Ishikawa (cell line): ENCODE data around the gene GLYATL3.

Source experiments
- CEBPB ChIP-seq: IDR thresholded peaks from 2 replicates; pipeline ENCODE4 v1.6.1; 2012
- CREB1 ChIP-seq: IDR thresholded peaks from 2 replicates; pipeline ENCODE4 v1.6.1; 2012; ENCODE audit warnings: low read depth
- EGR1 ChIP-seq: IDR thresholded peaks from 2 replicates; pipeline ENCODE4 v1.6.1; 2012
- EP300 ChIP-seq: IDR thresholded peaks from 2 replicates; pipeline ENCODE4 v1.6.1; 2012; ENCODE audit warnings: borderline replicate concordance
- FOXM1 ChIP-seq: IDR thresholded peaks from 2 replicates; pipeline ENCODE4 v1.6.1; 2012; ENCODE audit warnings: low read depth, borderline replicate concordance
- NFIC ChIP-seq: IDR thresholded peaks from 2 replicates; pipeline ENCODE4 v1.6.1; 2012
- RAD21 ChIP-seq: IDR thresholded peaks from 2 replicates; pipeline ENCODE4 v1.6.1; 2012; ENCODE audit warnings: low read depth
- REST ChIP-seq: IDR thresholded peaks from 2 replicates; pipeline ENCODE4 v1.6.1; 2012; ENCODE audit warnings: low read depth, mild to moderate bottlenecking
- TAF1 ChIP-seq: IDR thresholded peaks from 2 replicates; pipeline ENCODE4 v1.6.1; 2012; ENCODE audit warnings: low read depth, mild to moderate bottlenecking
- TCF12 ChIP-seq: IDR thresholded peaks from 2 replicates; pipeline ENCODE4 v1.6.1; 2012; ENCODE audit warnings: low read depth
- TEAD4 ChIP-seq: IDR thresholded peaks from 2 replicates; pipeline ENCODE4 v1.6.1; 2012
- YY1 ChIP-seq: IDR thresholded peaks from 2 replicates; pipeline ENCODE4 v1.6.1; 2012; ENCODE audit warnings: low read depth
- ZBTB7A ChIP-seq: IDR thresholded peaks from 2 replicates; pipeline ENCODE4 v1.6.1; 2012; ENCODE audit warnings: low read depth
- TF ChIP-seq, protein P1 (sequence below): IDR thresholded peaks from 2 replicates; pipeline ENCODE4 v1.6.1; 2012
- TF ChIP-seq, protein P2 (sequence below): IDR thresholded peaks from 2 replicates; pipeline ENCODE4 v1.6.1; 2012

GLYATL3 gene

DNA sequence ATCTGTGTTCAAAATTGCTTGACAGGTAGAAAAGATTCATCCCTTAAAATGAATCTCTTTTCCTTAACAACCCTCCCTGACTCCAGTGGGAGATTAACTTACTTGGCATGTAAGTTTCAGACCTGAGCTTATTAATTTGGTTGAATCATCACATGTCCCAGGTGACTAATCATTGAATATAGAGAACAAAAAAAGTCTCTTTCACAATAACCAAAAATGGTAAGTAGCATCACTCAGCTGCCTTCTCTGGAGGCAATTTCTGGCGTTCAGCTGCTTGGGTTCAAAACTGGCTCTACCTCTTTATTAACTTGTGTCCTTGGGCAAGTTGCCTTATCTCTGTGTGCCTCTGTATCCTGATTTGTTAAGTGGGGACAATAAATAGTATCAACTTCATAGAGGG is 53.7 kb downstream of the GLYATL3 start:
- TF ChIP-seq TEAD4 (no peak), CEBPB (no peak), RAD21 (no peak), EP300 (no peak), ZBTB7A (no peak), TCF12 (no peak), YY1 (no peak), CREB1 (no peak), EGR1 (no peak), REST (no peak), NFIC (no peak), TAF1 (no peak), FOXM1 (no peak)
- TF ChIP-seq, protein P1, sequence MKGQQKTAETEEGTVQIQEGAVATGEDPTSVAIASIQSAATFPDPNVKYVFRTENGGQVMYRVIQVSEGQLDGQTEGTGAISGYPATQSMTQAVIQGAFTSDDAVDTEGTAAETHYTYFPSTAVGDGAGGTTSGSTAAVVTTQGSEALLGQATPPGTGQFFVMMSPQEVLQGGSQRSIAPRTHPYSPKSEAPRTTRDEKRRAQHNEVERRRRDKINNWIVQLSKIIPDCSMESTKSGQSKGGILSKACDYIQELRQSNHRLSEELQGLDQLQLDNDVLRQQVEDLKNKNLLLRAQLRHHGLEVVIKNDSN: no peak
- TF ChIP-seq, protein P2, sequence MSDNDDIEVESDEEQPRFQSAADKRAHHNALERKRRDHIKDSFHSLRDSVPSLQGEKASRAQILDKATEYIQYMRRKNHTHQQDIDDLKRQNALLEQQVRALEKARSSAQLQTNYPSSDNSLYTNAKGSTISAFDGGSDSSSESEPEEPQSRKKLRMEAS: no peak

DNA sequence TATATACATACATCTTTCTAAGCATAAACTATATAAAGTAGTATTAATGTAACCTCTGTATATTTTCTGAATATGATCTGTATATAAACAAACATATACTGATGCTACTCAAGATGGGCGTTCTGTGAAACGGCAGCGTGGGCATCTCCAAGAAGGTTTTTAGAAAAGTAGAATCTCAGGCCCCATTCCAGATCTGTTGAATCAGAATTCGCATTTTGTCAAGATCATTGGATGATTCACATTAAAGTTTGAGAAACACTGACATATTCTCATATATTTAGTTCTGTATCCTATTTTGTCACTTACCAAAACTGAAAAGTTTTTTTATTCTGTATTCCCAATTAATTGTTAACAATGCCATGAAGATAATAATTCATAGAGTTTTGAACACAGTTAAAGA is 56.2 kb downstream of the GLYATL3 start:
- TF ChIP-seq, protein P2: no peak
- no peak for TF ChIP-seq EGR1
- TF ChIP-seq CEBPB: no peak
- no peak for TF ChIP-seq FOXM1
- TF ChIP-seq TAF1: no peak
- TF ChIP-seq RAD21: no peak
- TF ChIP-seq REST: no peak
- no peak for TF ChIP-seq TCF12
- no peak for TF ChIP-seq YY1

DNA sequence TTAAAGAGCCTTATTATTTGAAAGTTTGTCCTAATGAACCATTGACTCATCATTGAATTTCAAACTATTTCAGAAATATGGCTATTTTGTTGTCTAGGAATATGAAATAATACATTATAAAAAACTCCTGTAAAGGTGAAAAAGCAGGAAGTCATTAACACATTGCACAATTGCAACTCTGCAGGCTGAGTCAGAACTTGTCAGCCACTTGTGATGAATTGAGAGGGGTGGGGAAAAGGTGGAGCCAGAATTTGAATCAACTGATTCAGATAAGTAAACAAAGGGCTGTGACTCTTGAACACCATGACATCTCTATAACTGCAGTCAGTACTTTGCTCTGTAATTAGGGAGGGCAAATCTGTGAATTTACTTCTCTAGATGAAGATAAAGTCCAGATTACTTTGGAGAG is 56.7 kb downstream of the GLYATL3 start:
- TF ChIP-seq YY1: no peak
- peak; percentile 99 for TF ChIP-seq CEBPB
- peak; percentile 56; the same call in 1 of the 2 replicates for TF ChIP-seq EP300
- TF ChIP-seq, protein P2: peak; percentile 19; the same call in 1 of the 2 replicates
- TF ChIP-seq FOXM1: peak; percentile 52; the same call in 1 of the 2 replicates
- TF ChIP-seq TCF12: 0 out of 2 replicates have a peak, but pooled peaks have one; percentile 47
- TF ChIP-seq REST: no peak
- TF ChIP-seq NFIC: 0 out of 2 replicates have a peak, but pooled peaks have one; percentile 28

GRCh38 chr6:49557177-49557576 is 57.5 kb downstream of the GLYATL3 start:
- TF ChIP-seq TCF12 (no peak), RAD21 (no peak)

- TF ChIP-seq TCF12: no peak
- no peak for TF ChIP-seq TAF1
- TF ChIP-seq ZBTB7A: no peak
- TF ChIP-seq CREB1: no peak
- TF ChIP-seq, protein P1: no peak
- no peak for TF ChIP-seq YY1
- no peak for TF ChIP-seq EGR1
- no peak for TF ChIP-seq EP300
Measured at GRCh38 chr6:49558238-49558637, 58.5 kb downstream of the GLYATL3 start.
